Activated CD4-positive, alpha-beta T cell treated with anti-CD3 and anti-CD28 coated beads, Interleukin-2, amount 10 ng/mL, durations not matched to agents 7 days and 5 days (primary cell): ENCODE results near the gene ZNF385B. TPM values are rescaled to one million over a fixed set of nuclear protein-coding genes. Genes with fewer than 3 reads are reported as not detected.

Source experiments
- CTCF ChIA-PET: fragments of 350-600 bp; sonication (Branson Sonifier 250); formaldehyde crosslinking; loops from one replicate; lab custom pipeline; 2021; ENCODE audit warnings: antibody characterized with exemption; lab: Charles Lee
- POLR2A ChIA-PET: fragments of 350-600 bp; sonication (Branson Sonifier 250); formaldehyde crosslinking; loops from one replicate; lab custom pipeline; 2021; ENCODE audit warnings: antibody characterized with exemption; lab: Charles Lee
- DNase-seq: peaks from one replicate; pipeline ENCODE4 v3.0.0-alpha.2; 2020
- H3K27ac Mint-ChIP-seq: one replicate; pipeline ENCODE4 v1.8.0; 2021; ENCODE audit warnings: mild to moderate bottlenecking, moderate library complexity, mixed read lengths
- H3K27me3 Mint-ChIP-seq: one replicate; pipeline ENCODE4 v1.8.0; 2021; ENCODE audit warnings: mixed read lengths
- H3K36me3 Mint-ChIP-seq: one replicate; pipeline ENCODE4 v1.8.0; 2021; ENCODE audit warnings: low read depth, mixed read lengths
- H3K4me1 Mint-ChIP-seq: one replicate; pipeline ENCODE4 v1.8.0; 2021; ENCODE audit warnings: mixed read lengths
- H3K4me3 Mint-ChIP-seq: one replicate; pipeline ENCODE4 v1.8.0; 2021; ENCODE audit warnings: mild to moderate bottlenecking, moderate library complexity, mixed read lengths
- H3K9me3 Mint-ChIP-seq: one replicate; pipeline ENCODE4 v1.8.0; 2021; ENCODE audit warnings: mixed read lengths
- total RNA-seq, 2 experiments: library from RNA; stranded (reverse); gene quantifications; one replicate each; pipeline ENCODE4 v1.2.3, GENCODE V29; 2021

ZNF385B gene
- total RNA-seq, 2 experiments from 2014 or later: not detected

DNA sequence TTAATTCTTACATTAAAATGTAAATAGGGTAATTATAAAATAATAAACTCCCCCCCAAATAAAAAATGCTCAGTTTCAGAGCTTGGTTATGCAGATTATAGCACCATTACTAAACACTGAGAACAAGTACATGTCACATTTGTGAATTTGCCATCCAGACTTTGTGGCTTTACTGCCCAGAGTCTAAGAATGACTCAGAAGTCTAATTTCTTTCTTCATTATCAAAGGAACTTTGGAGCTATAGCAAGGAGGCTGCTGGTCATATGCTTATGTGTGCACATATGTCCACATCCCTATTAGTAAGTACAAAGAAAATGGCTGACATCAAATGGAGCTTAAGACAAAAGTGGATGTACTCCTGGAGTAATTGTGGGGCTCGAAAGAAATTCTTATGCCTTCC lies 348.2 kb downstream of the ZNF385B start:
- no peaks in the 10 kb centered on the region for H3K36me3 Mint-ChIP-seq
- CTCF ChIA-PET: no interaction called here

DNA sequence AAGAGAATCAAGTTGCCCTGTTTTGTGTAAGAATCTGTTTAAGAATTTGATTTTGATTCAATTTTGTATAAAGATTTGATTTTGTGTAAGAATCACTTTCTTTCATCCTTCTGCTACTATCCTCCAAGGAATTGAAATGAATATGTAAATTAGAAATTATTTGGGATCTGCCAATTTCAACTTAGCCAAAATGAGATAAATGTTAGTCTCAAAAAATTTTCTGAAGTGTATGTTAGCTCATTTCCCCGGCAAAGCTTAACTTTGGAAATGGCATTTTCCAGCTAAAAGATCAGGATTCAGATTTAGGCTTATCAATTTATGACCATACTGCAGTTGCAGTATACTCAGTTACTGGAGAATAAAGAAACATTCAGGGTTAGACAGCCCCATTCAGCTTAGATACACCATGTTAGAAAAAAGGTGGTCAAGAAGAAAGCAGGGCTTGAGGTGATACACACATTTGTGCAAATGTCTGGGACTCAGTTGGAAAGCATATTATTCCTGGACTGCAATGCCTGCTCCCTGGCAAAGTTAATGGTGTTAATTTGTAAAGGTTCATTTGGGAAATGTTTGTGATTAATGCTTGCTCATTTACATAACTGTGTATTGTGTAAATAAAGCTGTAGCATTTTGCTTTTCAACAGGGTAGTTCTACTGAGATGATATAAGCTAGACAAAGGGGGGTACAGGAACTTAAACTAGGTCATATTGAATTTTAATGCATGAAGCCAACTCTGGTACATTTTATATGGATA lies 349.0 kb downstream of the ZNF385B start:
- no peak for DNase-seq
- H3K4me1 Mint-ChIP-seq: no peaks in the 10 kb centered on the region
- ChIA-PET CTCF (no interaction called here), POLR2A (no interaction called here)
- no peaks in the 10 kb centered on the region for H3K9me3 Mint-ChIP-seq
- no peak overlapping the region for H3K4me3 Mint-ChIP-seq
- peaks cover 2% of the 10 kb centered on the region for H3K27me3 Mint-ChIP-seq
- no peaks in the 10 kb centered on the region for H3K36me3 Mint-ChIP-seq
- H3K27ac Mint-ChIP-seq: no peak overlapping the region

More for the DNA sequence above, 348.2 kb downstream of the ZNF385B start:
- Mint-ChIP-seq H3K27me3 (peaks cover 2% of the 10 kb centered on the region), H3K4me3 (no peak overlapping the region), H3K4me1 (no peaks in the 10 kb centered on the region), H3K27ac (no peak overlapping the region), H3K9me3 (no peaks in the 10 kb centered on the region)
- no peak for DNase-seq
- POLR2A ChIA-PET: no interaction called here

DNA sequence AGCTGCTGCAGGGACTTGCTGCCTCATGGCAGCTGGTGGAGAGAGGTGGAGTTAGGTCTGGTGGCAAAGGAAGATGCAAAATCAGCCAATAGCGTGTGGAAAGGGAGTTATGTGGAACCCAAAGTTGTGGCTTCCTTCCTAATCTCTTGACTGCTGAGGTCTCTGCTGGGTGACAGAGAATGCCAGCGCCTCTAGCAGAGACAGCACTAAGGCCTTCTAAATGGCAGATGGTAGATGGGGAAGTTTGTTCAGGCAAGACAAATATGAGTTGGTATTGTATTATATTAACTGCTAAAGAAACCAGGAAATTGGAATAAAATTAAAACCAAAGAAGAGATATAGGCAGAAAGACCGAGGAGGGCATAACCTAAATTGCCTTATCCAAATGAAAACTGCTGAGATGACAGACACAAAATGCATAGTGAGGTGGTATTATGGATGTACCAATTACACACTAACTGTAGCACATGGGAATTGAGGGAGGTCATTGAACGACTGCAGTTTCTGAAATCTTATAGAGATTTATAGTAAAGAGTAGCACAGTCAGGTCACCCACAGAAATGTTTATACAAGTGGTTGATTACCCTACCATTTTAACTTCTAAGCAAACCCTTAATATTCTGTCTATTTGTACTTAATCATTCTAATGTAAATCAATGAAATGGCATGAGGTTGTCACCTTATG lies 350.2 kb downstream of the ZNF385B start:
- ChIA-PET CTCF (no interaction called here), POLR2A (no interaction called here)
- H3K9me3 Mint-ChIP-seq: no peaks in the 10 kb centered on the region
- H3K27me3 Mint-ChIP-seq: peaks cover 2% of the 10 kb centered on the region
- no peaks in the 10 kb centered on the region for H3K36me3 Mint-ChIP-seq
- no peak overlapping the region for H3K4me3 Mint-ChIP-seq
- no peaks in the 10 kb centered on the region for H3K4me1 Mint-ChIP-seq
- no peak for DNase-seq
- H3K27ac Mint-ChIP-seq: no peak overlapping the region

DNA sequence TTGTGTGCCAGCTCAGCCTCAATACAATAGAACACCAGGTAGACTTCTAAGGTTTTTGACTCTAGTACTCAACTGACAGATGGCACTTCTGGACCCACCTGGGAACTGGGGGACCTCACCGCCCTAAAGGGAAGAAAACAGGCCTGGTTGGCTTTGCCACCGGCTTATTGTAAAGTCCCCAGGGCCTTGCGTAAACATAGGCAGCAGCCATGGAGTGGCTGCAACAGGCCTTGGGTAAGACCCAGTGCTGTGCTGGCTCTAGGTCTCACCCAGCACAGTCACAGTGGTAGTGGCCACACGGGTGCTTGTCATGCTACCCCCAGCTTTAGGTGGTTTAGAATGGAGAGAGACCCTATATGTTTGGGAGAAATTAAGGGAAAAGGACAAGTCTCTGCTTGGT lies 366.1 kb downstream of the ZNF385B start:
- H3K27me3 Mint-ChIP-seq: no peaks in the 10 kb centered on the region

DNA sequence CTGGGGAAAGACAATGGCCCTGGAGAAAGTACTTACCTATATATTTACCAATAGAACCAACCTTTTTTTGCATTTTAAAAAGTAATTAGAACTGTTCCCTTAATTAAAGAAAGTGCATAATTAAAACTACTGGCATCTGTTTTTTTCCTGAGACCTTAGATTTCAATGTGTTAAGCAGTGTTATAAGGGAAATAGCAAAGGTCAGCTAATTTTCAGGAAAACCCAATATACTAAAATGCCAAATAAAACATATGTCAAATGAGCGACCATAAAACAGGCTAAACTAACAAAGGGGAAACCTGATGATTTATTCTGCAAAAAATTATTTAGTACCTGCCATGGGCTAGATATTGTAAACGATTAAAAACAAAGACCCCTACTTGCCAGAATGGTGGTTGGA lies 372.8 kb downstream of the ZNF385B start:
- H3K27ac Mint-ChIP-seq: no peak overlapping the region
- no peaks in the 10 kb centered on the region for H3K4me1 Mint-ChIP-seq
- CTCF ChIA-PET: no interaction called here
- no peak for DNase-seq
- no peaks in the 10 kb centered on the region for H3K9me3 Mint-ChIP-seq
- no peak overlapping the region for H3K4me3 Mint-ChIP-seq
- no peaks in the 10 kb centered on the region for H3K27me3 Mint-ChIP-seq
- H3K36me3 Mint-ChIP-seq: no peaks in the 10 kb centered on the region
- POLR2A ChIA-PET: no interaction called here

More for the DNA sequence above, 366.1 kb downstream of the ZNF385B start:
- Mint-ChIP-seq H3K36me3 (no peaks in the 10 kb centered on the region), H3K4me1 (no peaks in the 10 kb centered on the region), H3K9me3 (no peaks in the 10 kb centered on the region), H3K4me3 (no peak overlapping the region), H3K27ac (no peak overlapping the region)
- POLR2A ChIA-PET: no interaction called here
- CTCF ChIA-PET: no interaction called here
- DNase-seq: no peak

DNA sequence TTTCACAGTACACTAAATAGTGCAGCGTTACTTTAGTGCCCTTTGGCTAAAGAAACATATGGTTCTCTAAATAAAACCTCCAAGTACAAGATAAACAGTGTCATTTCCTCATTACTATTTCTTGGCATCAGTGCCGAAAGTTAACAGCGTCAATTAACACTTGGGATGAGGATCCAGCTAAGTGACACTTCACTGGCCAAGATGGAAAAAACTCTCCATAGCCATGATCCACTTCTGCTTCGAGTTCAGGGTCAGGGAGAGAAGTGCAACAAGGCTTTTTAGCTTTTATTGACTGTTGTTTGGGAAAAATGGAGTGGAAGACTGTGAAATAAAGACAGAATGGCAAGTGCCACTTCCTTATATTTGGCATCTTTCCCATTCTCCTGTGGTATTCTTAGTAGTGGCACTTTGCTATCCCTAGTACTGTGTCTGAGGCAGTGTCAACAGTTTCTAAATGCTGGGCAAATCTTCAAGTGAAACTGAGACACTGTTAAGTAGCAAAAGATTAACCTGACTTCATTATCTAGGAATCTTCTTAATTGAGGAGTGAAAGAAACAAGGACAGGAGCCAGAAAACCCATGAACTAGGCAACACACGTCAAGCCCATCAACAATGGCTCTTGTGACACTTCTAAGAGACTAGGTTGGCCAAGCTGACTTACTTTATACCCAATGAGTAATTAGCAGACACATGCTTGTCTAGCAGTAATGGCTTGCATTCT lies 374.2 kb downstream of the ZNF385B start:
- Mint-ChIP-seq H3K4me3 (no peak overlapping the region), H3K27me3 (no peaks in the 10 kb centered on the region)
- no peak for DNase-seq

DNA sequence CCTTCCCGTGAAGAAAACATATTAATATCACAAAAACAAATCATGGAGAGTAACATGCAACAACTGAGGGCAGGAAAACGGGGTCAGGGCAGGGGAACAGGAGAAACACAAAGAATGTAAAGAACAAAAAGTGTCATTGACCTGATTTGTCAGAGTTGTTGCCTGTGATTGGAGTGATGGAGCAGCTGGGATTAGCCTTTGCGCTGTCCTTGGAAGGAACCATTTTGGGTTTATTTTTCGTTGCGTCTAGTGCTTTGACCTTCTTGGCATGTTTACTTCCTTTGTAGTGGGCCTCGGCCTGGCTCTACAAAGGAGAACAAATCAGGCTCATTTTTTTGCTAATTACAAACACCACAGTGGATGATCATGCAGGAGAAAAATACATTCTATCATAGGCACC lies 378.3 kb downstream of the ZNF385B start:
- DNase-seq: no peak
- Mint-ChIP-seq H3K4me1 (no peaks in the 10 kb centered on the region), H3K27ac (no peak overlapping the region), H3K36me3 (no peaks in the 10 kb centered on the region), H3K9me3 (no peaks in the 10 kb centered on the region), H3K27me3 (no peaks in the 10 kb centered on the region), H3K4me3 (no peak overlapping the region)
- ChIA-PET CTCF (no interaction called here), POLR2A (no interaction called here)

More for the DNA sequence above, 374.2 kb downstream of the ZNF385B start:
- no peaks in the 10 kb centered on the region for H3K4me1 Mint-ChIP-seq
- no peaks in the 10 kb centered on the region for H3K9me3 Mint-ChIP-seq
- ChIA-PET POLR2A (no interaction called here), CTCF (no interaction called here)
- no peaks in the 10 kb centered on the region for H3K36me3 Mint-ChIP-seq
- no peak overlapping the region for H3K27ac Mint-ChIP-seq

DNA sequence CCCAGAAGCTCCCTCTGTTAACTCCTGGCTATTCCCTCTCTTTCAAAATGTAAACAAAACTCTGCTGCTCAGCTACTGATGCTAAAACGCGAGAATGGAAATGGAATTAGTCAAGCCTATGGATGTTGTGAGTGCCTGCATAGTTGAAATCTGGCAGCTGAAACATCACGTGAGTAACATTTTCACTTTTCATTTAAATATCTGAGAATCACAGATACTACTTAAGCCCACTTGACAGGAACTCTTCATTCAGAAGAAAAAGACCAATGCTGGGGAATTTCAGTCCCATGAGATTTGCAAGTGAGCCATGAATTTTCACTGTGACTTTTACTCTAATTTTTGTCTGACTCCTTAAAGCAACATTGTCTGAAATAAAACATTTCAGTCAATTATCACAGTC lies 381.5 kb downstream of the ZNF385B start:
- Mint-ChIP-seq H3K27ac (no peak overlapping the region), H3K27me3 (peaks cover 6% of the 10 kb centered on the region)

DNA sequence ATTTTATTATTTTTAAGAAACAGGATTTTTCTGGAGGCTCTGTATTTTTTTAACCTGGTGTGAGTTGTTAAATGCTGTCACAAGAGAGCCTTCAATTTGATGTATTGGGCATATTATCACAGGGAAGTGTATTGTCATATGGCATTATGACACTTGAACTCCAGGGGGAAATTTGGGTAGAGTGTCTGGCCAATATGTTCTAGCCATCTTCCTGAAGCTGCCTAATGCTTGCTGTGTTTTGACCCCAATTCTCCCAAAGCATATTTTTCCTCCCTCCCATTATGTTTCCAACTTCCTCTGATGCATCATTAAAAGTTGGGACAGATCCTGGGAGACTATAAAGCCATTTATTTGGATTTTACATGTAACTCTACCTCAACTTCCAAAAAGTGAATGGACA lies 382.6 kb downstream of the ZNF385B start:
- H3K4me3 Mint-ChIP-seq: no peak overlapping the region
- no peaks in the 10 kb centered on the region for H3K36me3 Mint-ChIP-seq
- POLR2A ChIA-PET: no interaction called here
- no peak for DNase-seq
- no peak overlapping the region for H3K27ac Mint-ChIP-seq
- peaks cover 6% of the 10 kb centered on the region for H3K27me3 Mint-ChIP-seq
- CTCF ChIA-PET: no interaction called here
- no peaks in the 10 kb centered on the region for H3K9me3 Mint-ChIP-seq
- no peaks in the 10 kb centered on the region for H3K4me1 Mint-ChIP-seq

More for the DNA sequence above, 381.5 kb downstream of the ZNF385B start:
- no peak overlapping the region for H3K4me3 Mint-ChIP-seq
- no peaks in the 10 kb centered on the region for H3K36me3 Mint-ChIP-seq
- POLR2A ChIA-PET: interaction anchor here (0.6 kb wide), 1 partner anchor 223 kb away, joined by 3 read pairs; no protein-coding TSS in a partner anchor
- H3K9me3 Mint-ChIP-seq: no peaks in the 10 kb centered on the region
- DNase-seq: no peak
- no peaks in the 10 kb centered on the region for H3K4me1 Mint-ChIP-seq
- CTCF ChIA-PET: interaction anchor here (0.6 to 0.7 kb wide), 2 partner anchors 328 to 793 kb away, joined by 3 to 4 read pairs; no protein-coding TSS in a partner anchor

DNA sequence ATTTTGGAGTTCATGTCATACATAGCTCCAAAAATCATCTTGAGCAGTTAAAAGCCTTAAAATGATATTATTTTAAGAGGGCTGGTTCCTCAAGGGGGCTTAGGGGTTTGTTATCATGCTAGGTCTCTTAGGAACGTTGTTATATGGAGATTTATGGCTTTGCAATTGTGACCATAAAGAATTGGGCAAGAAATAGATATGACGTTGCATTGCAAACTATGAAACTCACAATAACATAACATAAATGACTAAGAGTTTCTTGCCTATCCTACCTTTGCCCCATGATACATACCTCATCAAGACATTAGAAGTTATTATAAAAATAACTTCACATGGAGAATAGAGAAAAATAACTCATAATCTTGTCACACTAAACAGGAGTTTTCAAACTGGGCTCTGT lies 390.4 kb downstream of the ZNF385B start:
- DNase-seq: no peak
- CTCF ChIA-PET: interaction anchor here (0.9 kb wide), 1 partner anchor 9 kb away, joined by 4 read pairs; no protein-coding TSS in a partner anchor
- no peak overlapping the region for H3K27ac Mint-ChIP-seq

DNA sequence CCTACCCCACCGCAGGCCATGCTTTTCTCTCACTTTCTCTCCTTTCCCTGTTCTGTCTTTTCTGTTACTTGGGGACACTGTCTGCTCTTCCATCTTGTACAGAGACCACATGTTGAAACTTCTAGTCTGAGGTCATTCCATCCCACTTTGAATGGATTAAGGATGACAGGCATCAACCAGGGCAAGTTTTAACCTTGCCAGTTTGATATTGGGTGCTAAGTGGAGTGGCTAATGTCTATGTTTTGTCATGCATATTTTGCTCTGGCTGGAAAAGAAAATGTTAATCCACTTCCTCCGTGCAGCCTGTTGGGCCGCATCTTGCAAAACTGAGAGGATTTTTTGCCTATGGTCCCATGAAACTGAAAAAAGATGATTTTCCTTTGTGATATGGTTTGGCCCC lies 391.3 kb downstream of the ZNF385B start:
- POLR2A ChIA-PET: no interaction called here
- Mint-ChIP-seq H3K27me3 (peaks cover 2% of the 10 kb centered on the region), H3K4me3 (no peak overlapping the region), H3K36me3 (no peaks in the 10 kb centered on the region), H3K27ac (no peak overlapping the region), H3K9me3 (no peaks in the 10 kb centered on the region), H3K4me1 (no peaks in the 10 kb centered on the region)
- CTCF ChIA-PET: no interaction called here
- no peak for DNase-seq

More for the DNA sequence above, 390.4 kb downstream of the ZNF385B start:
- POLR2A ChIA-PET: no interaction called here
- Mint-ChIP-seq H3K4me3 (no peak overlapping the region), H3K4me1 (no peaks in the 10 kb centered on the region), H3K9me3 (no peaks in the 10 kb centered on the region), H3K27me3 (peaks cover 2% of the 10 kb centered on the region), H3K36me3 (no peaks in the 10 kb centered on the region)

DNA sequence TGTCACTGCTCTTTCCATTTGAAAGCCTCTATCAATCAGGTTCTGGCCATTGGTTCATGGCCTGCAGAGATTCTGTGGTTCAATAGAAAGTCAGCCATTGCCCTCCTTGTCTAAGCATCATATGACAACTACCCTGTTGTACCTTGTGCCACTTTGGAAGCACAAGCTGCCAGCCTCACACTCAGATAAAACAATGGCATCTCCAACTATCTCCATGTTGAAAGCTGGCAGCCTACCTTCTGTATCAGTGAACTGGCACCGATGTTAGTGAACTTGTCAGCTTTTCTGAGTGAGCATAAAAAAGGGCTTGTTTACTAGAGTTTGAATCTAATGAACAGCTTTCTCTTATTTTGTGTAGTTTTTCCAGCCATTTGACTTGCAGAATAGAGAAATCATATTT lies 393.5 kb downstream of the ZNF385B start:
- POLR2A ChIA-PET: no interaction called here
- H3K27me3 Mint-ChIP-seq: peaks cover under 1% of the 10 kb centered on the region
- H3K27ac Mint-ChIP-seq: no peak overlapping the region
- no peaks in the 10 kb centered on the region for H3K4me1 Mint-ChIP-seq
- H3K4me3 Mint-ChIP-seq: no peak overlapping the region
- no peaks in the 10 kb centered on the region for H3K36me3 Mint-ChIP-seq
- CTCF ChIA-PET: no interaction called here
- no peak for DNase-seq
- no peaks in the 10 kb centered on the region for H3K9me3 Mint-ChIP-seq

DNA sequence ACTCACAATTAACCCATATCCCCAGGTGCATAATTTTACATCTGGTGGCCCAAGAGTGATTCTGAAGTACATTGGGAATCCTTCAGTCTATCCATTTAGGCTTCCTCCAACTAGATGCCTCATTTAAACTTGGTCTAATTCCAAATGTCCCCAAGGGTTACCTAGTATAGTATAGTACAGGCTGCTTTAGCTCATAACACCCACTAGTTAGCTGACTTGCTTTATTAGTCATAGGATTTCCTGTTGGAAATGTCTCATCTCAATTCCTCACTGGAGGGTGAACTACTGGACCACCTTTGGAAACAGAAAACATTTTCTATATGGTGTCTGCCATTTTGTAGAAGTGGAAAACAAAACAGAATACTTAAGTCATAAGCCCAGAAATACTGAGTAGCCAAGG lies 394.3 kb downstream of the ZNF385B start:
- CTCF ChIA-PET: no interaction called here
- no peak for DNase-seq
- no peaks in the 10 kb centered on the region for H3K9me3 Mint-ChIP-seq
- POLR2A ChIA-PET: no interaction called here
- no peaks in the 10 kb centered on the region for H3K36me3 Mint-ChIP-seq
- H3K27ac Mint-ChIP-seq: no peak overlapping the region
- no peak overlapping the region for H3K4me3 Mint-ChIP-seq
- no peaks in the 10 kb centered on the region for H3K4me1 Mint-ChIP-seq
- H3K27me3 Mint-ChIP-seq: no peaks in the 10 kb centered on the region
